Left lung (tissue), 10 donors: Measurements from ENCODE around the gene ZNF836. TPM values are rescaled to one million over a fixed set of nuclear protein-coding genes. Genes with fewer than 3 reads are reported as not detected.

Experiments used
- ATAC-seq: fragments of 200-7000 bp; cut with Tn5 transposase; one replicate; pipeline ENCODE4 v1.9.1; 2020; ENCODE audit warnings: moderate library complexity
- DNase-seq, 4 donors: peaks; one replicate each; pipeline ENCODE4 v3.0.0-alpha.2; 2013 to 2020
- H3K27ac ChIP-seq, 2 donors: fragments of 200-600 bp; sonication (generic) in 1 of 2; one replicate each; pipeline versions ENCODE4 v1.5.0 to v1.8.0; 2020 to 2021
- H3K27me3 ChIP-seq, 2 donors: fragments of 200-600 bp; sonication (generic) in 1 of 2; one replicate each; pipeline versions ENCODE4 v1.5.0 to v1.8.0; 2020 to 2021
- H3K36me3 ChIP-seq, 2 donors: fragments of 200-600 bp; sonication (generic) in 1 of 2; one replicate each; pipeline versions ENCODE4 v1.5.0 to v1.8.0; 2020 to 2021
- H3K4me1 ChIP-seq, 2 donors: fragments of 200-600 bp; one replicate each; pipeline ENCODE4 v1.8.0; 2021
- H3K4me3 ChIP-seq, 2 donors: fragments of 200-600 bp; sonication (generic) in 1 of 2; one replicate each; pipeline versions ENCODE4 v1.5.0 to v1.8.0; 2020 to 2021; ENCODE audit warnings: mild to moderate bottlenecking in 1 of 2
- H3K9me3 ChIP-seq, 2 donors: fragments of 200-600 bp; sonication (generic) in 1 of 2; one replicate each; pipeline versions ENCODE4 v1.5.0 to v1.8.0; 2020 to 2021
- CTCF ChIP-seq, 2 donors: fragments of 200-600 bp; sonication (generic) in 1 of 2; IDR thresholded peaks; one replicate each; pipeline versions ENCODE4 v1.5.0 to v1.8.0; 2021; ENCODE audit warnings: antibody characterized with exemption in 2 of 2
- intact Hi-C, 2 donors: fragments of 100-400 bp; cut with DNase I; formaldehyde crosslinking; loops; one replicate each; pipeline versions ENCODE4 v1.11.2 to v1.14.2; 2022
- polyA plus RNA-seq, 6 donors: library from polyadenylated mRNA; unstranded; fragments of 120-200 nt; gene quantifications; one replicate each; pipeline ENCODE4 v1.2.1, GENCODE V29; 2013; ENCODE audit not compliant: insufficient read length in 6 of 6
- total RNA-seq, 2 donors: library from RNA; stranded (reverse); fragmentation: NEBNext Ultra II Directional; extraction: Animal tissue kit (Norgen Biotek cat#: 25700); gene quantifications; one replicate each; pipeline ENCODE4 v1.2.1, GENCODE V29; 2021
- donor health status: DM: no; HTN: yes; CAD: no.
- donor health status: DM: no; HTN: no; CAD: no.

ZNF836 gene
- total and polyA plus RNA-seq, 8 donors, result 13.1 to 25.1 (median 21.8) TPM

GRCh38 chr19:52196256-52196967 is 25.0 kb upstream of the ZNF836 start:
- ATAC-seq (no peak), DNase-seq (no peak)
- H3K27me3 ChIP-seq, result no peaks in the 10 kb centered on the region
- no peak overlapping the region for H3K4me3 ChIP-seq
- no peaks in the 10 kb centered on the region for H3K9me3 ChIP-seq
- no peak for TF ChIP-seq CTCF (IDR thresholded peaks at IDR 0.05)
- H3K36me3 ChIP-seq, result peaks cover 0 to 63% of the 10 kb centered on the region in 2 donors
- H3K4me1 ChIP-seq, result peaks cover under 1 to 38% of the 10 kb centered on the region in 2 donors
- H3K27ac ChIP-seq, result no peak overlapping the region
- intact Hi-C loops, result no loop called here

DNA sequence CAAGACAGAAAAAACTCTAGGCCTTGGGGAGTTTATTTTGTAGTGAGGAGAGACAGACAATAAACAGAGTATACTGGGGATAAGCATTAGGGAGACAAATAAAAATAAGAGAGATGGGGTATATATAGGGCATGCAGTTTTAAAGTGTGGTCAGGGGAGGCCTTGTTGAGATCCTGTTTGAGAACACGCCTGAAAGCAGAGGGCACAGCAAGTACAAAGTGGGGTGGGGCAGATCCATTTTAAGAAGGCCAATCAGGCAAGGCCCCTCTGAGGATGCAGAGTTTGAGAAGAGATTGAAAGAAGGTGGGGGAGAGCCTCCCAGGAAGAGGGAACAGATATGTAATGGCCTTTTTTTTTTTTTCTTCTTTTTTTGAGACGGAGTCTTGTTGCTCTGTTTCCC is 20.5 kb upstream of the ZNF836 start:
- Histone ChIP-seq H3K36me3 (peaks cover 0 to 35% of the 10 kb centered on the region in 2 donors), H3K27me3 (no peaks in the 10 kb centered on the region), H3K27ac (no peak overlapping the region), H3K4me3 (peak overlapping the region in 1 of 2 donors; percentile 92), H3K4me1 (peaks cover 11 to 48% of the 10 kb centered on the region in 2 donors), H3K9me3 (no peaks in the 10 kb centered on the region)
- intact Hi-C loops, result no loop called here
- no peak for TF ChIP-seq CTCF (IDR thresholded peaks at IDR 0.05)
- ATAC-seq (no peak), DNase-seq (no peak)

- intact Hi-C loops, result no loop called here
- H3K36me3 ChIP-seq, result peaks cover 0 to 31% of the 10 kb centered on the region in 2 donors
- no peak for ATAC-seq
- TF ChIP-seq CTCF (IDR thresholded peaks at IDR 0.05), result no peak
- no peak for DNase-seq
- H3K4me1 ChIP-seq, result peaks cover 11 to 48% of the 10 kb centered on the region in 2 donors
- H3K4me3 ChIP-seq, result peak overlapping the region; percentile 79 to 92
- no peaks in the 10 kb centered on the region for H3K27me3 ChIP-seq
- no peaks in the 10 kb centered on the region for H3K9me3 ChIP-seq
- H3K27ac ChIP-seq, result peak overlapping the region in 1 of 2 donors; percentile 99
These were observed 20.0 kb upstream of the ZNF836 start for GRCh38 chr19:52191389-52191788.

DNA sequence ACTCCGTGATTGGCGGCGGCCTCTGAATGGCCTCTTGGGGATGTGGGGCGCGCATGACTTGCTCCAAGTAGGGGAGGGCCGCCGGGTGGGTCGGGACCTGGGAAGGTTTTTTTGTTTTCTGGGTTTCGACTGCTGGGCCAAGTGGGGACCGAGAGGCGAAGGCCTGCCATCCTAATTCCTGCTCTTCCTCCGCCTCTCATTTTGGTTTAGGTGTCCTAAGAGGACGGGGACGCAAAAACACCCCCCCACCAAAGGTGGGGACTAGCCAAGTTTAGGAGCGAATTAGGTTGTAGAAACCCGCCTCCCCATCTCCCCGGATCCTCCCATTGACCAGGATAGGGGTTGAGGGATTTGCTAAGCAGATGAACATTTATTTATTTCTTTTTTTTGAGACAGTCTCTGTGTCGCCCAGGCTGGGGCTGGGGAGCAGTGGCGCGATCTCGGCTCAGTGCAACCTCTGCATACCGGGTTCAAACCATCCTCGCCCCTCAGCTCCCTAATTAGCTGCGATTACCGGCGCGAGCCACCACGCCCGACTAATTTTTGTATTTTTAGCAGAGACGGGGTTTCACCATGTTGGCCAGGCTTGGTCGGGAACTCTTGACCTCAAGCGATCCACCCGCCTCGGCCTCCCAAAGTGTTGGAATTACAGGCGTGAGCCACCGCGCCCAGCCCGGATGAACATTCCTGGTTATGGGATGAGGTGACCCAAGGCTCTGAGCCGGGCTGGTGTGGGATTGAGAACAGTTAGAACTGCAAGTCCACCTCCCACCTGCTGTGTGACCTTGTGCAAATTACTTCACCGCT is 19.3 kb upstream of the ZNF836 start:
- DNase-seq (no peak), ATAC-seq (no peak)
- Histone ChIP-seq H3K4me3 (peak overlapping the region; percentile 79 to 92), H3K27ac (peak overlapping the region; percentile 98 to 99), H3K4me1 (peaks cover 11 to 44% of the 10 kb centered on the region in 2 donors), H3K9me3 (no peaks in the 10 kb centered on the region), H3K36me3 (peaks cover 0 to 24% of the 10 kb centered on the region in 2 donors), H3K27me3 (no peaks in the 10 kb centered on the region)
- TF ChIP-seq CTCF (IDR thresholded peaks at IDR 0.05), result no peak
- intact Hi-C loops, result no loop called here
